Ammon's horn (tissue), 1 donor: Measurements from ENCODE around the gene HEPACAM.

Experiments
- DNase-seq: peaks from one replicate; pipeline ENCODE4 v3.0.0-alpha.2; 2016; ENCODE audit warnings: low spot score

HEPACAM gene

GRCh38 chr11:124899383-124900145 is 36.3 kb downstream of the HEPACAM start:
- DNase-seq, result no peak

GRCh38 chr11:124898711-124899110 is 37.1 kb downstream of the HEPACAM start:
- peak; percentile 82 for DNase-seq

GRCh38 chr11:124898263-124898680 is 37.6 kb downstream of the HEPACAM start:
- DNase-seq, result no peak

- DNase-seq, result no peak
These were observed 38.1 kb downstream of the HEPACAM start, which contains the start of gene ROBO4 for GRCh38 chr11:124897674-124898262. Gene ROBO4, minus strand, starts transcription at chr11:124897865. Its CDS starts 70 bp downstream, at chr11:124897795.

GRCh38 chr11:124896821-124897391 is 38.9 kb downstream of the HEPACAM start:
- no peak for DNase-seq

GRCh38 chr11:124896071-124896750 is 39.6 kb downstream of the HEPACAM start:
- no peak for DNase-seq

GRCh38 chr11:124895471-124895971 is 40.3 kb downstream of the HEPACAM start:
- DNase-seq, result no peak

GRCh38 chr11:124894606-124895430 is 41.0 kb downstream of the HEPACAM start:
- DNase-seq, result no peak

GRCh38 chr11:124893781-124894401 is 42.0 kb downstream of the HEPACAM start:
- DNase-seq, result no peak

- DNase-seq, result peak; percentile 62
These were observed 42.9 kb downstream of the HEPACAM start for GRCh38 chr11:124892750-124893454.

GRCh38 chr11:124892146-124892545 is 43.7 kb downstream of the HEPACAM start:
- DNase-seq, result no peak

- no peak for DNase-seq
These were observed 44.4 kb downstream of the HEPACAM start for GRCh38 chr11:124891373-124891861.

- DNase-seq, result no peak
These were observed 45.0 kb downstream of the HEPACAM start for GRCh38 chr11:124890683-124891372.

- no peak for DNase-seq
These were observed 45.7 kb downstream of the HEPACAM start for GRCh38 chr11:124890151-124890550.

GRCh38 chr11:124889191-124890091 is 46.4 kb downstream of the HEPACAM start:
- DNase-seq, result no peak

- no peak for DNase-seq
These were observed 48.2 kb downstream of the HEPACAM start for GRCh38 chr11:124887667-124888013.

- DNase-seq, result no peak
These were observed 48.7 kb downstream of the HEPACAM start for GRCh38 chr11:124886978-124887666.

- DNase-seq, result no peak
These were observed 49.4 kb downstream of the HEPACAM start for GRCh38 chr11:124886476-124886875.
